Measurements from ENCODE around the gene FIBIN.
A peak's percentile ranks its signal among the peaks of the same experiment; 100 is the strongest.

Gene FIBIN

GRCh38 chr11:27029966-27030365, 36.1 kb downstream of the FIBIN start:
- DNase-seq (ENCODE audit: low read depth in 2 of 2), result no peak
- no peak for TF ChIP-seq CTCF (IDR thresholded peaks at IDR 0.05; ENCODE audit: low read depth, low read length)
- H3K4me3 ChIP-seq (replicated peaks in 1 of 2; ENCODE audit: low read depth in 2 of 2, low read length in 2 of 2), result no peak overlapping the region

GRCh38 chr11:27031754-27032153, 37.8 kb downstream of the FIBIN start:
- no peak for DNase-seq (ENCODE audit: low read depth in 2 of 2)
- TF ChIP-seq CTCF (IDR thresholded peaks at IDR 0.05; ENCODE audit: low read depth, low read length), result no peak
- H3K4me3 ChIP-seq (replicated peaks in 1 of 2; ENCODE audit: low read depth in 2 of 2, low read length in 2 of 2), result no peak overlapping the region

GRCh38 chr11:27039873-27040272, 46.0 kb downstream of the FIBIN start:
- DNase-seq (ENCODE audit: low read depth in 2 of 2), result no peak
- no peak for TF ChIP-seq CTCF (IDR thresholded peaks at IDR 0.05; ENCODE audit: low read depth, low read length)
- H3K4me3 ChIP-seq (replicated peaks in 1 of 2; ENCODE audit: low read depth in 2 of 2, low read length in 2 of 2), result no peak overlapping the region

GRCh38 chr11:27040302-27041115, 46.6 kb downstream of the FIBIN start, which contains the start of gene BBOX1:
Gene BBOX1 (plus strand): TSS chr11:27040815. CDS start chr11:27055431, 14,616 bp downstream.
- DNase-seq (ENCODE audit: low read depth in 2 of 2), result peak in 1 of 2 donors; percentile 34
- TF ChIP-seq CTCF (IDR thresholded peaks at IDR 0.05; ENCODE audit: low read depth, low read length), result no peak
- H3K4me3 ChIP-seq (replicated peaks in 1 of 2; ENCODE audit: low read depth in 2 of 2, low read length in 2 of 2), result no peak within 1 kb of the TSS

- peak in 1 of 2 donors; percentile 14 for DNase-seq (ENCODE audit: low read depth in 2 of 2)
- no peak overlapping the region for H3K4me3 ChIP-seq (replicated peaks in 1 of 2; ENCODE audit: low read depth in 2 of 2, low read length in 2 of 2)
- TF ChIP-seq CTCF (IDR thresholded peaks at IDR 0.05; ENCODE audit: low read depth, low read length), result no peak
Observed at GRCh38 chr11:27041141-27041899, 47.4 kb downstream of the FIBIN start.
